ENCODE measurements around the gene TBC1D22B.
"Not testable (repeated sequence)": the region's sequence is repeated elsewhere in the genome, so short reads cannot be mapped to it uniquely, and the experiment has no call there.

TBC1D22B gene

DNA sequence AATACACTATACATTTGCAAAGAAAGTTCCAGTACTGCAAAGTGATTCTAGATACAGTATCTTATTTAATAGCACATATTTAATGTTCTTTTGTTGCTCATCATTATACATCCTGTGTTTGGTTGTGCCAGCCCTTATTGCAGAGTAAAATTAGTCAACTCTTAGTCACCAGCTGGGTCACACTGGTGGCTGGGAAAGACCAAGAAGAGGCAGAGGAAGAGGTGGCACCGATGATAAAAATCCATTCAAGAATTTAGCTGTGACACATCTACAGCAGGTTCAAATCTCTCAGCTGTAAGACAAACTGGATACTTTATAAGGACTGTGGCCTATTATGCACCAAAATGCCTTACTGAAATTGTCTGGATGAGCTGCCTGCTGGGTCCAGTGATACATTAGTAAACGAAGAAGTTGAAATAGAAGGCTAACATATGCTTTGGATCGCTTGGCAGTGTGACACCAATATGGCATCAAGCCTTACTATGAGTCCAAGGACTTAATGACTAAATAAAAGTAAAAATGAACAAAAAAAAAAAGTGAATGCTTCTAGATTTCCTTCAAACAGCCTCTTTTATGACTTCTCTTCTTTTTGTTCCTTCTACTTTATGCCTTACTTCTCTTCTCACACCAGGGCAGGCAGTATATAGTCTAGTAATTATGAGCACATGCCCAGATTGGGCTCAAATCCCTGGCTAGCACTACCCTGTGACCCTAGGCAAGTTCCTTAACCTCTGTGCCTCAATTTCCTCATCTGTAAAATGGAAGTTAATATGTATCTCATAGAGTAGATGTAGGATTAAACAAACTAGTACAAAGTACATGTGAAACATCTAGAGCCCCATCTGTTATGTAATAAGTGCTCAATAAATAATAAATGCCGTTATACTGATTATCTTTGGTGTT, 66.8 kb downstream of the TBC1D22B start:
- no peak for DNase-seq

- DNase-seq, result not testable (repeated sequence)
Measured at GRCh38 chr6:37330345-37330744, 72.8 kb downstream of the TBC1D22B start.

- no peak for DNase-seq
Measured at GRCh38 chr6:37331047-37331446, 73.5 kb downstream of the TBC1D22B start.

DNA sequence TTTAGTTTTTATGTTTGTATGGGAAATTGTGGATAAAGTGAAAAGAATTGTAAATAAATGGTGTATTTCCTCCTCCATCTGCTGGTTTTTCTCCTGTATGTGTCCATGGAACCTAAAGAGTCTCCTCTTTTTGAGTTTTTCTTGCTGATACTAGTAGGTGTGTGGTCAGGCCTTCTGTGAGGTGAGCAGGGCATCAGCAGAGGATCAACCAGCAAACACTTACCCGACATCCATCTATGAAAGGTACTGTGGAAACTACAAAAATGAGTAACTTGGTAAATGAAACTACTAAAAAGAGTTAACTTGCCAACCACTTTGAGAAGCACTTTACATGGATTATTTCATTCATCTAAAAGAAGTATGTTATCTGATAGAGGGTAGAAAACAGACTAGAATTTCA, 75.3 kb downstream of the TBC1D22B start:
- DNase-seq, result no peak

GRCh38 chr6:37334047-37334446, 76.5 kb downstream of the TBC1D22B start:
- no peak for DNase-seq

DNA sequence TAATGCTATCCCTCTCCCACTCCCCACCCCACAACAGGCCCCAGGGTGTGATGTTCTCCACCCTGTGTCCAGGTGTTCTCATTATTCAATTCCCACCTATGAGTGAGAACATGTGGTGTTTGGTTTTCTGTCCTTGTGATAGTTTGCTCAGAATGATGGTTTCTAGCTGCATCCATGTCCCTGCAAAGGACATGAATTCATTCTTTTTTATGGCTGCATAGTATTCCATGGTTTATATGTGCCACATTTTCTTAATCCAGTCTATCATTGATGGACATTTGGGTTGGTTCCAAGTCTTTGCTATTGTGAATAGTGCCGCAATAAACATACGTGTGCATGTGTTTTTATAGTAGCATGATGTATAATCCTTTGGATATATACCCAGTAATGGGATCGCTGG, 80.7 kb downstream of the TBC1D22B start:
- DNase-seq, result not testable (repeated sequence)

- DNase-seq, result no peak
Measured at GRCh38 chr6:37338745-37339255, 81.2 kb downstream of the TBC1D22B start.

- DNase-seq, result no peak
Measured at GRCh38 chr6:37339741-37340638, 82.4 kb downstream of the TBC1D22B start.

- no peak for DNase-seq
Measured at GRCh38 chr6:37340639-37340943, 83.0 kb downstream of the TBC1D22B start.

DNA sequence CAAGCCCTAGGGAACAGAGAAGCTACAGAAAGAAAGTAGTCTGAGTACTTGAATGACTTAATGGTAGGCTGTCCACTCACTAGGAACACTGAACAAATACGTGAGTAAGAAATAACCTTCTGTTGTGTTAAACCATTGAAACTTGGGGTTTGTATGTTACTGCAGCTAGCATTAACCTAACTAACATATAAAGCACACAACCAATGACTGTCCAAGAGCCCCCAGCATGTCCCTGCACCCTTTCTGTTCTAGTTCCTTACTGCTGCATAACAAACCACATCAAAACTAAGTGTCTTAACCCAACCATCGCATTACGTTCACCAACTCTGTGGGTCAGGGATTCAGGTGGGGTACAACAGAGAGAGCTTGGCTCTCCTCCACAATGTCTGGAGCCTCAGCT, 85.7 kb downstream of the TBC1D22B start:
- DNase-seq, result no peak

DNA sequence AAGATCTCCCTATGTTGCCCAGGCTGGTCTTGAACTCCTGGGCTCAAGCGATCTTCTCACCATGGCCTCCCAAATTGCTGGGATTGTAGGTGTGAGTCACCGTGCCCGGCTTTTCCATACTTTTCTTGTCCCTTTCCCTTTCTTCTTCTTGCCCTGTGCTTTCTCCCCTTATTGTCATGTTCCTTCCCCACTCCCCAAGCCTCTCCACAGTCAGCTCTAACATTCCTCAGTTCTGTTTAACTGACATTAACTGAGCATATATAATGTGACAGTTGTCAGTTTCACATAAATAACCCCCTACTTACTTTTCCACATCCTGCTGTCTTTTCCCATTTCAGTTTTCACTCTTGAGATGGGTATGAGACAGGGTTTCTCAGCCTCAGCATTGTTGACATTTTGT, 86.7 kb downstream of the TBC1D22B start:
- DNase-seq, result no peak

DNA sequence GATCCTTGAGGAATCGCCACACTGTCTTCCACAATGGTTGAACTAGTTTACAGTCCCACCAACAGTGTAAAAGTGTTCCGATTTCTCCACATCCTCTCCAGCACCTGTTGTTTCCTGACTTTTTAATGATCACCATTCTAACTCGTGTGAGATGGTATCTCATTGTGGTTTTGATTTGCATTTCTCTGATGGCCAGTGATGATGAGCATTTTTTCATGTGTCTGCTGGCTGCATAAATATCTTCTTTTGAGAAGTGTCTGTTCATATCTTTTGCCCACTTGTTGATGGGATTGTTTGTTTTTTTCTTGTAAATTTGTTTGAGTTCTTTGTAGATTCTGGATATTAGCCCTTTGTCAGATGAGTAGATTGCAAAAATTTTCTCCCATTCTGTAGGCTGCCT, 88.2 kb downstream of the TBC1D22B start:
- DNase-seq, result not testable (repeated sequence)

DNA sequence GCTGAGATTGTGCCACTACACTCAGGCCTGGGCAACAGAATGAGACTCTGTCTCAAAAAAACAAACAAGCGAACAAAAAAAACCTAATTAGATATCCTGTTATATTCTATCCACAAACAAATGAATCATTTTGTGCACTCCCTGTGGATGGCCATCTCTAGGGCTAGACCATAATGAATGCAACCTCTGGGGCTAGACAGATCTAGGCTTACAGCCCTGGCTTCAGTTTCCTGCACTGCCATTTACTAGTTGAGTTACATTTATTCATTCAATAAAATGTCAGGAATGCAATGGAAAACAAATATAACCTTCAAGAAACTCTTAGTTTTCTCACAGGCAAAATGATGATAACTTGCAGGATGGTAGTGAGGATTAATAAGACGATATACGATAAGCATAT, 89.6 kb downstream of the TBC1D22B start:
- DNase-seq, result no peak

DNA sequence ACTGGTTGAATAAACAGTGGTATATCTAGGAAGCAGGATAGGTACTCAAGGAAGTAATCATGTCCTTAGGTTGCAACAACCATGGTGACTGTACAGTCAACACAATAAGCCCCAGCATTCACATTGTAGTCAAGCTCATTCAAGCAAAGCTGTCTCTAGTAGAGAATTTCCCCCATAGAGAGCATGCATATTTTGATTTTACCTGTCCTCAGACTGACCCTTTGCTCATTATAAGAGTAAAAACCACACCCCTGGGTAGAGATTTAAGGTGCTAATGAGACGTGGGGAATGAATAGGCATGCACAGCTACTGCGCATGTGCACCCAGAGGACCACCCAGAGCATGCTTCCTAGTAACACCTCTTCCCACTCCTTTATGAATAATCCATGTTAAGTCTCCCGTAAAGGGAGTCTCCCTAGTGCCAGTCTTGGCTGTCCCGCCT, 90.1 kb downstream of the TBC1D22B start:
- no peak for DNase-seq

DNA sequence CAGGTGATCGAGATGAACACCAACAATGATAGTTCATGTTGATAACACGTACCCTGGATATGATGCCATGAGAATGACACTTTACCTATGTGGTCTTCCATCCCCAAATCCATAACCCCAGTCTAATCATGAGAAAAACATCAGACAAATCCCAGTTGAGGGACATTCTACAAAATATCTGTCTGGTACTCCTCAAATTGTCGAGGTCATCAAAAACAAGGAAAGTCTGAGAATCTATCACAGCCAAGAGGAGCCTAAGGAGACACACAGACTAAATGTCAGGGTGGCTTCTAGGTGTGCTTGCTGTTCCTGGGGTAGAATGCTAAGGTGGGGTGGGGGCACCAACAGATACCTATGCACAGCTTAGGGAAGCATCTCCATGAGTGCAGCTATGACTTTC, 93.5 kb downstream of the TBC1D22B start:
- no peak for DNase-seq

- DNase-seq, result no peak
Measured at GRCh38 chr6:37352384-37352783, 94.8 kb downstream of the TBC1D22B start.

DNA sequence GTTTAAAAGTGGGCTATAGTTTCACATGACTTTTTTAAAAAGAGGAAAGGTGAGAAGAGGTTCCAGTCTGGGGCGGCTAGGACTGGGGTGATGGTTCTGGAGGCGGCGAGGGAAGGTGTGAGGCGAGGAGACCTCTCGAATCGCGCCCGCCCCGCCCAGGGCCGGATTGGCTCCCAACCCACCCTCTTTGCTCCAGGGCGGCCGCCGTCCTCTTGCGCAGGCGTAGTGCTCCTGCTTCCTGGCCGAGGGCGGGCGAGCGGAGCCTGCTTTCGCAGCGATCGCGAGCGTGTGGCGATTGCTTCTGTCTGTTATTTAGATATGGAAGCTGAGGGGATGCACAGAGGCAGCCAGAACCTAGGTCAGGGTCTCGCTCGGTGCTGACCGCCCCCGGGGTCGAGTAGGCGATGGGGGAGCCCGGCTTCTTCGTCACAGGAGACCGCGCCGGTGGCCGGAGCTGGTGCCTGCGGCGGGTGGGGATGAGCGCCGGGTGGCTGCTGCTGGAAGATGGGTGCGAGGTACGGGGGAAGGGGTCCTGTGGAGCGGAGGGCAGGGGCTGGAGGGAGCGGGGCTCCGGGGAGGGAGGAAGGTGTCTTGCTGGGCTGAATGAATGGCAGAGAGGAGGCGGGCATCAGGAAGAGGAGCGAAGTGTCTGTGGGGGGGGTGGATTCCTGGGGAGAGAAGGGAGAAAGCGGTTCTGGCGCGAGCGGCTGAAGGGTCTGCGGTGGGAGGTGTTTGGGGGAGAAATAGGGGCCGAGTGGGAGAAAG, 96.4 kb downstream of the TBC1D22B start, which contains the start of gene RNF8:
Gene RNF8, plus strand, starts transcription at position 223 of the 765 bp plus-strand sequence. Its CDS starts 182 bp downstream, at position 405.
- peak; percentile 87 for DNase-seq

GRCh38 chr6:37354526-37355384, 97.2 kb downstream of the TBC1D22B start:
- peak; percentile 30 for DNase-seq

GRCh38 chr6:37357288-37357687, 99.7 kb downstream of the TBC1D22B start:
- DNase-seq, result no peak

- no peak for DNase-seq
Measured at GRCh38 chr6:37357860-37358259, 100.3 kb downstream of the TBC1D22B start.

DNA sequence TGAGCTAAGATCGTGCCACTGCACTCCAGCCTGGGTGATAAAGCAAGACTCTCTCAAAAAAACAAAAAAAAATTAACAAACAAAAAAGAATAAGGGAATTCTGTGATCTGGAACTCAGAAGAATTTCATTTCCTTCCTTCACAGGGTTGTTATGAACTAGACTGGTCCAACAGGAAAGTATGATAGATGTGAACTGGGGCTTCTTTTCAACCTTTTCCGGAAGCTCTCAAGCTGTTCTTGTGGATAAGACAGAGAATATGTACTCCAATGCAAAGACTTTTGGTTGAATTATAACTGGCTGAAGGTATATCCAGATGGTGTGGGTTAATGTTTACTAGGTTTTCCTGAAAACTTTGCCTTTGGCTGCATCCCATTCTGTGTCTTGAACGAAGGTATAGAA, 101.5 kb downstream of the TBC1D22B start:
- DNase-seq, result no peak
